Umbilical cord (tissue), 2 donors: ENCODE measurements around the gene CHRNA5. TPM values are rescaled to one million over a fixed set of nuclear protein-coding genes. Genes with fewer than 3 reads are reported as not detected.

Source experiments
- DNase-seq: peaks from one replicate; pipeline ENCODE4 v3.0.0-alpha.2; 2015; ENCODE audit warnings: low spot score
- total RNA-seq: library from RNA; depleted of rRNA; stranded (reverse); fragments of >200 nt; gene quantifications from one replicate; pipeline ENCODE4 v1.2.3, GENCODE V29; 2014; ENCODE audit warnings: low replicate concordance; ENCODE audit not compliant: insufficient read depth

CHRNA5 gene
- total RNA-seq, 1 donor from 2014 or later: 1.9 TPM

GRCh38 chr15:78640527-78641101, 75.3 kb downstream of the CHRNA5 start:
- DNase-seq: no peak

GRCh38 chr15:78641102-78641748, 75.9 kb downstream of the CHRNA5 start, which contains the start of gene CHRNB4:
Gene CHRNB4, minus strand, starts transcription at chr15:78641210. Its CDS starts 77 bp downstream, at chr15:78641133.
- DNase-seq: peak; percentile 29

GRCh38 chr15:78641749-78642275, 76.5 kb downstream of the CHRNA5 start:
- no peak for DNase-seq

GRCh38 chr15:78642331-78642730, 77.0 kb downstream of the CHRNA5 start:
- DNase-seq: peak; percentile 24

Other genes starting within 250 kb of the CHRNA5 start
- gene CRABP1, start 225.2 kb upstream of the CHRNA5 start, total RNA-seq: 7.7 TPM
- 58.3 TPM for gene IREB2, start 127.3 kb upstream of the CHRNA5 start, total RNA-seq
- 2.2 TPM for gene HYKK, start 57.9 kb upstream of the CHRNA5 start, total RNA-seq
- 110 TPM for gene PSMA4, start 25.1 kb upstream of the CHRNA5 start, total RNA-seq
- gene CHRNA3, start 55.5 kb downstream of the CHRNA5 start, total RNA-seq: 36.4 TPM
- 0.48 TPM for gene CHRNB4, start 75.7 kb downstream of the CHRNA5 start, total RNA-seq
- 2.4 TPM for gene ADAMTS7, start 245.9 kb downstream of the CHRNA5 start, total RNA-seq